Liver (tissue), 9 donors: ENCODE data around the gene ARPC5. TPM values are rescaled to one million over a fixed set of nuclear protein-coding genes. Genes with fewer than 3 reads are reported as not detected.

ENCODE experiments used
- DNase-seq: peaks from one replicate; pipeline ENCODE4 v3.0.0-alpha.2; 2017; ENCODE audit warnings: low spot score
- H3K27ac ChIP-seq, 2 donors: one replicate each; pipeline ENCODE4 v1.7.0; 2013; ENCODE audit warnings: inconsistent platforms in 2 of 2, low read length in 2 of 2, control low read depth in 1 of 2, low read depth in 1 of 2, mild to moderate bottlenecking in 1 of 2
- H3K27me3 ChIP-seq, 4 donors: one replicate each; pipeline versions ENCODE4 v1.6.1 to v1.7.0; 2013; ENCODE audit warnings: low read length in 3 of 4, inconsistent platforms in 1 of 4, mild to moderate bottlenecking in 1 of 4, moderate library complexity in 1 of 4; ENCODE audit not compliant: control insufficient read depth in 4 of 4, insufficient read depth in 4 of 4
- H3K36me3 ChIP-seq, 4 donors: one replicate each; pipeline versions ENCODE4 v1.6.1 to v1.7.0; 2013; ENCODE audit warnings: low read length in 3 of 4, mild to moderate bottlenecking in 3 of 4, low read depth in 1 of 4, moderate library complexity in 1 of 4; ENCODE audit not compliant: control insufficient read depth in 4 of 4, insufficient read depth in 3 of 4
- H3K4me1 ChIP-seq, 4 donors: one replicate each; pipeline versions ENCODE4 v1.6.1 to v1.7.0; 2013; ENCODE audit warnings: low read length in 3 of 4, mild to moderate bottlenecking in 3 of 4, moderate library complexity in 1 of 4; ENCODE audit not compliant: control insufficient read depth in 4 of 4, insufficient read depth in 4 of 4
- H3K4me3 ChIP-seq, 3 donors: one replicate each; pipeline versions ENCODE4 v1.6.1 to v1.7.0; 2013; ENCODE audit warnings: low read length in 3 of 3, control low read depth in 1 of 3, low read depth in 1 of 3, mild to moderate bottlenecking in 1 of 3
- H3K9ac ChIP-seq, 2 donors: one replicate each; pipeline ENCODE4 v1.7.0; 2013; ENCODE audit warnings: low read length in 2 of 2, mild to moderate bottlenecking in 2 of 2, moderate library complexity in 2 of 2, control low read depth in 1 of 2, low read depth in 1 of 2
- H3K9me3 ChIP-seq, 4 donors: one replicate each; pipeline versions ENCODE4 v1.6.1 to v1.7.0; 2013; ENCODE audit warnings: low read length in 3 of 4; ENCODE audit not compliant: control insufficient read depth in 4 of 4
- EGR1 ChIP-seq, 2 donors: IDR thresholded peaks; 2 replicates each; pipeline ENCODE4 v1.6.1; 2016 to 2018; ENCODE audit warnings: antibody characterized with exemption in 2 of 2, low read depth in 2 of 2
- FOXA1 ChIP-seq: IDR thresholded peaks from 2 replicates; pipeline ENCODE4 v1.6.1; 2016; ENCODE audit warnings: antibody characterized with exemption
- FOXA2 ChIP-seq: IDR thresholded peaks from 2 replicates; pipeline ENCODE4 v1.6.1; 2016; ENCODE audit warnings: antibody characterized with exemption
- GABPA ChIP-seq, 2 donors: IDR thresholded peaks in 1 of 2; conservative IDR thresholded peaks in 1 of 2; 2 replicates each; pipeline ENCODE4 v1.6.1; 2016; ENCODE audit warnings: antibody characterized with exemption in 2 of 2, mild to moderate bottlenecking in 1 of 2, moderate library complexity in 1 of 2
- HNF4A ChIP-seq, 2 donors: conservative IDR thresholded peaks; 2 replicates each; pipeline ENCODE4 v1.6.1; 2016; ENCODE audit warnings: antibody characterized with exemption in 2 of 2, mild to moderate bottlenecking in 2 of 2
- JUND ChIP-seq, 2 donors: IDR thresholded peaks; 2 replicates each; pipeline ENCODE4 v1.6.1; 2016; ENCODE audit warnings: antibody characterized with exemption in 2 of 2
- NR2F2 ChIP-seq: IDR thresholded peaks from 2 replicates; pipeline ENCODE4 v1.6.1; 2016; ENCODE audit warnings: antibody characterized with exemption
- RAD21 ChIP-seq, 2 donors: IDR thresholded peaks; 2 replicates each; pipeline ENCODE4 v1.6.1; 2016; ENCODE audit warnings: antibody characterized with exemption in 2 of 2, mild to moderate bottlenecking in 2 of 2
- RXRA ChIP-seq, 2 donors: IDR thresholded peaks; 2 replicates each; pipeline ENCODE4 v1.6.1; 2017 to 2018; ENCODE audit warnings: antibody characterized with exemption in 2 of 2, mild to moderate bottlenecking in 1 of 2
- SP1 ChIP-seq: IDR thresholded peaks from 2 replicates; pipeline ENCODE4 v1.6.1; 2018; ENCODE audit warnings: antibody characterized with exemption, mild to moderate bottlenecking
- TAF1 ChIP-seq: conservative IDR thresholded peaks from 2 replicates; pipeline ENCODE4 v1.6.1; 2016; ENCODE audit warnings: antibody characterized with exemption, mild to moderate bottlenecking
- YY1 ChIP-seq: IDR thresholded peaks from 2 replicates; pipeline ENCODE4 v1.6.1; 2016; ENCODE audit warnings: antibody characterized with exemption, mild to moderate bottlenecking
- WGBS: extraction: QIAGEN DNeasy Blood & Tissue Kit; methylation state at CpG from one replicate; pipeline ENCODE4 v1.1.7; 2013; 5-methylcytosine and 5-hydroxymethylcytosine counted together
- polyA plus RNA-seq, 2 donors: library from polyadenylated mRNA; stranded (reverse) in 1 of 2; unstranded in 1 of 2; fragments of 200-250 nt in 1 of 2; fragments of >200 nt in 1 of 2; fragmentation: Nextera tagmentation in 1 of 2; extraction: Ambion mirVana in 1 of 2; gene quantifications; one replicate each; pipeline versions ENCODE4 v1.2.1 to v1.2.3, GENCODE V29; 2013 to 2015
- total RNA-seq, 2 donors: library from RNA; depleted of rRNA; stranded (reverse); fragments of >200 nt; gene quantifications; one replicate each; pipeline ENCODE4 v1.2.3, GENCODE V29; 2014
- TF ChIP-seq, protein P1 (sequence below): IDR thresholded peaks from 2 replicates; pipeline ENCODE4 v1.6.1; 2016; ENCODE audit warnings: antibody characterized with exemption
- TF ChIP-seq, protein P2 (sequence below): IDR thresholded peaks from 2 replicates; pipeline ENCODE4 v1.6.1; 2016; ENCODE audit warnings: antibody characterized with exemption
- TF ChIP-seq, protein P3 (sequence below): IDR thresholded peaks from 2 replicates; pipeline ENCODE4 v1.6.1; 2016; ENCODE audit warnings: antibody characterized with exemption
- TF ChIP-seq, protein P4 (sequence below): fragments of 150-350 bp; IDR thresholded peaks from 2 replicates; pipeline ENCODE4 v1.5.1; 2017; ENCODE audit warnings: improper control_type of control experiment, low read depth, low read length; ENCODE audit not compliant: missing input control
- donor health status: healthy.
- donor health status: healthy.
- donor health status: healthy.
- donor health status: healthy.
- donor health status: healthy.

The ARPC5 gene
- total and polyA plus RNA-seq, 4 donors, result 34.9 to 67.0 (median 54.3) TPM

DNA sequence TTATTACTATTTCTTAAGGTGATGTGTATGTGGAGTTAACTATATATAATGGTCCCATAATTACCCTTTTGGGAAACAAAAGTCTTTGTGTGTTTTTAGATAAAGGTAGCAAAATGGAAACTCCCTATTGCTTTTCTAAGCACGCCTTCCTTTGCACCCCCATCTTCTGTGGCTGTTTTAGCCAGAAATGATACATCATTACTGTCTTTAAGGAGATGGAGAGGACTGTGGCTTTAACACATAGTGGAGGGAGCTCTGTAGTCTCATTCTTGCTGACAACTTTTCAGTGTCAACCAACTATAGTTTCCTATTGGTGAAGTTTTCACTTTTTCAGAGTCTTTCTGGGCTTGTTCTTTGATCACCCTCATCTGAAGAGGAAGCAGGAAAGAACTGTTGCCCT is 16.5 kb upstream of the ARPC5 start (continued):
- TF ChIP-seq, protein P1, sequence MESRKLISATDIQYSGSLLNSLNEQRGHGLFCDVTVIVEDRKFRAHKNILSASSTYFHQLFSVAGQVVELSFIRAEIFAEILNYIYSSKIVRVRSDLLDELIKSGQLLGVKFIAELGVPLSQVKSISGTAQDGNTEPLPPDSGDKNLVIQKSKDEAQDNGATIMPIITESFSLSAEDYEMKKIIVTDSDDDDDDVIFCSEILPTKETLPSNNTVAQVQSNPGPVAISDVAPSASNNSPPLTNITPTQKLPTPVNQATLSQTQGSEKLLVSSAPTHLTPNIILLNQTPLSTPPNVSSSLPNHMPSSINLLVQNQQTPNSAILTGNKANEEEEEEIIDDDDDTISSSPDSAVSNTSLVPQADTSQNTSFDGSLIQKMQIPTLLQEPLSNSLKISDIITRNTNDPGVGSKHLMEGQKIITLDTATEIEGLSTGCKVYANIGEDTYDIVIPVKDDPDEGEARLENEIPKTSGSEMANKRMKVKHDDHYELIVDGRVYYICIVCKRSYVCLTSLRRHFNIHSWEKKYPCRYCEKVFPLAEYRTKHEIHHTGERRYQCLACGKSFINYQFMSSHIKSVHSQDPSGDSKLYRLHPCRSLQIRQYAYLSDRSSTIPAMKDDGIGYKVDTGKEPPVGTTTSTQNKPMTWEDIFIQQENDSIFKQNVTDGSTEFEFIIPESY, result no peak
- TF ChIP-seq RXRA (IDR thresholded peaks at IDR 0.05) (no peak), NR2F2 (no peak), HNF4A (conservative IDR thresholded peaks at IDR 0.05) (no peak), YY1 (no peak), TAF1 (no peak), GABPA (IDR thresholded peaks at IDR 0.05 in 1 of 2, conservative IDR thresholded peaks at IDR 0.05 in 1 of 2) (no peak)

DNA sequence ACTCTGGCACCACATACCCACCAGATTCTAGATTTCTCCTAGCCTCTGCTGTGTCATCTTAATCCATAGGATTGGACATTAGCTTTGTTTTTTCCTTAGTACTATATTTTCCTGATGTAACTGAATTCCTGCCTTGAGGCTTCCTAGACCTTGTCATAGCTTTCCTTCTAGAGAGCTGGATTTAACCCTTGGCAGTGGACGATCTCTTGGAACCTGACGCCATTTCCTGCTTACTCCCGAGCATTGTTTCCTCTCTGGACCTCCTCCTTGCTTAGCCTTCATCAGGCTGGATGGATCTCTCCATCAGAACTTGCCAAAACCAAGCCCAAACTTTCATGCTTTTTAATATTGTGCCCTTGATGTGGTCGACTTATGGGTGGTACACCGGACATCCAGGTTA is 16.0 kb upstream of the ARPC5 start:
- Histone ChIP-seq H3K27me3 (no peaks in the 10 kb centered on the region), H3K27ac (no peak overlapping the region), H3K9me3 (no peaks in the 10 kb centered on the region), H3K4me3 (no peak overlapping the region), H3K4me1 (peaks cover 0 to 5% (median under 1%) of the 10 kb centered on the region in 4 donors), H3K9ac (no peak overlapping the region), H3K36me3 (no peaks in the 10 kb centered on the region)
- DNase-seq, result no peak
- TF ChIP-seq TAF1 (no peak), NR2F2 (no peak), JUND (IDR thresholded peaks at IDR 0.05) (no peak), RXRA (IDR thresholded peaks at IDR 0.05) (no peak), EGR1 (IDR thresholded peaks at IDR 0.05; ENCODE audit: low read depth in 2 of 2) (no peak), RAD21 (IDR thresholded peaks at IDR 0.05) (no peak)
- TF ChIP-seq, protein P2, sequence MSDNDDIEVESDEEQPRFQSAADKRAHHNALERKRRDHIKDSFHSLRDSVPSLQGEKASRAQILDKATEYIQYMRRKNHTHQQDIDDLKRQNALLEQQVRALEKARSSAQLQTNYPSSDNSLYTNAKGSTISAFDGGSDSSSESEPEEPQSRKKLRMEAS, result no peak
- WGBS, result 93% methylated on average over 5 of the region's 5 CpGs

DNA sequence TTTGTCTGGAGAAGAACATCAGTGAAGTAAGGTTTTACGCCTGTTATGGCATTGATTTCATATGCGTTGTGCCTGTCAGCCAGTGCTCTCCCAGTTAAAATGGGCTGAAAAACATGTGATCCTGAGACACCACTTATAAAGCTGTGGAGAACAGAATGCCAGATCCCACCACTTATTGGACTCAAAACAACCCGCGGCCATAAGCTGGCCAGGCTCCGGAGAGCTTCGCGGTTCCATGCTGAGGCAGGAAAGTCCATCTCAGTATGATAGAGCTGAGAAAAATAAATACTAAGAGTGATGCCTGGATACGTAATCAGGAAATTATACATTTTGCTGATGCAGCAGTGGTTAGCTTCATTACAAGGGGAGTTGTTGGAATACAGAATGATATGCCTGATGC is 12.5 kb upstream of the ARPC5 start:
- Histone ChIP-seq H3K9ac (no peak overlapping the region), H3K27ac (no peak overlapping the region), H3K4me3 (no peak overlapping the region), H3K27me3 (no peaks in the 10 kb centered on the region), H3K9me3 (no peaks in the 10 kb centered on the region), H3K4me1 (peaks cover 0 to 4% (median under 1%) of the 10 kb centered on the region in 4 donors), H3K36me3 (no peaks in the 10 kb centered on the region)
- no peak for TF ChIP-seq RXRA (IDR thresholded peaks at IDR 0.05)
- TF ChIP-seq EGR1 (IDR thresholded peaks at IDR 0.05; ENCODE audit: low read depth in 2 of 2), result no peak
- TF ChIP-seq RAD21 (IDR thresholded peaks at IDR 0.05), result no peak
- TF ChIP-seq, protein P3, sequence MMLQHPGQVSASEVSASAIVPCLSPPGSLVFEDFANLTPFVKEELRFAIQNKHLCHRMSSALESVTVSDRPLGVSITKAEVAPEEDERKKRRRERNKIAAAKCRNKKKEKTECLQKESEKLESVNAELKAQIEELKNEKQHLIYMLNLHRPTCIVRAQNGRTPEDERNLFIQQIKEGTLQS, result no peak
- TF ChIP-seq SP1, result no peak
- WGBS, result 94% methylated on average over 8 of the region's 8 CpGs
- no peak for DNase-seq

DNA sequence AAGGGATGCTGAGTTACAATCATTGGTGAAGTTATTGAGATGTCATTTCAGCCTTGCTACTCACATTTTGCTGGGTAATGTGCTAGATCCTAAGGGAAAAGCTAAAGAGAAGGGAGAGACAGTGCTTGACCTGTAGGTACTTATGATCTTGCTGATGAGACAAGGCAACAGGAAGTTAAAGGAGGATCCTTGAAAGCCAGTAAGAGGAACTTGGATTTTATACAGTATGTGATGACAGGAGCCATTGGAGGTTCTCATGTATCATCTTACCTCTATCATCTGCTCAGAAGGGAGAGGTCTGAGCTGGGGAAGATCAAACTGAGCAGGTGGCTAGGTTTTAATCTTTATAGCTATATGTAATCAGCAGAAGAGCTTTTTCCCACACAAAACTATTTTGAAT is 11.2 kb upstream of the ARPC5 start:
- no peaks in the 10 kb centered on the region for H3K36me3 ChIP-seq
- H3K27me3 ChIP-seq, result no peaks in the 10 kb centered on the region
- no peak overlapping the region for H3K4me3 ChIP-seq
- H3K4me1 ChIP-seq, result no peaks in the 10 kb centered on the region
- TF ChIP-seq NR2F2 (no peak), RXRA (IDR thresholded peaks at IDR 0.05) (no peak), FOXA2 (no peak), FOXA1 (no peak)
- TF ChIP-seq, protein P3, result no peak
- TF ChIP-seq, protein P1, result no peak
- TF ChIP-seq, protein P4, sequence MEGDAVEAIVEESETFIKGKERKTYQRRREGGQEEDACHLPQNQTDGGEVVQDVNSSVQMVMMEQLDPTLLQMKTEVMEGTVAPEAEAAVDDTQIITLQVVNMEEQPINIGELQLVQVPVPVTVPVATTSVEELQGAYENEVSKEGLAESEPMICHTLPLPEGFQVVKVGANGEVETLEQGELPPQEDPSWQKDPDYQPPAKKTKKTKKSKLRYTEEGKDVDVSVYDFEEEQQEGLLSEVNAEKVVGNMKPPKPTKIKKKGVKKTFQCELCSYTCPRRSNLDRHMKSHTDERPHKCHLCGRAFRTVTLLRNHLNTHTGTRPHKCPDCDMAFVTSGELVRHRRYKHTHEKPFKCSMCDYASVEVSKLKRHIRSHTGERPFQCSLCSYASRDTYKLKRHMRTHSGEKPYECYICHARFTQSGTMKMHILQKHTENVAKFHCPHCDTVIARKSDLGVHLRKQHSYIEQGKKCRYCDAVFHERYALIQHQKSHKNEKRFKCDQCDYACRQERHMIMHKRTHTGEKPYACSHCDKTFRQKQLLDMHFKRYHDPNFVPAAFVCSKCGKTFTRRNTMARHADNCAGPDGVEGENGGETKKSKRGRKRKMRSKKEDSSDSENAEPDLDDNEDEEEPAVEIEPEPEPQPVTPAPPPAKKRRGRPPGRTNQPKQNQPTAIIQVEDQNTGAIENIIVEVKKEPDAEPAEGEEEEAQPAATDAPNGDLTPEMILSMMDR, result no peak
- no peak overlapping the region for H3K9ac ChIP-seq
- no peaks in the 10 kb centered on the region for H3K9me3 ChIP-seq
- no peak for DNase-seq
- no peak overlapping the region for H3K27ac ChIP-seq
